ENCODE results near the gene CST6. TPM values are rescaled to one million over a fixed set of nuclear protein-coding genes. Genes with fewer than 3 reads are reported as not detected.
"Not testable (repeated sequence)": the region's sequence is repeated elsewhere in the genome, so short reads cannot be mapped to it uniquely, and the experiment has no call there.

Gene CST6
- polyA plus RNA-seq, 12 donors: 0.66 to 2.2 (median 0.88) TPM; not detected in 9

- no peak for DNase-seq
Observed at GRCh38 chr11:65982824-65983588, 28.8 kb upstream of the CST6 start.

- DNase-seq: no peak
Observed at GRCh38 chr11:65983589-65983987, 28.2 kb upstream of the CST6 start.

GRCh38 chr11:65987336-65987735, 24.5 kb upstream of the CST6 start:
- DNase-seq: no peak

- DNase-seq: peak; percentile 95
Observed at GRCh38 chr11:65988791-65989592, 22.8 kb upstream of the CST6 start.

GRCh38 chr11:65992056-65992455, 19.8 kb upstream of the CST6 start:
- no peak for DNase-seq

- DNase-seq: no peak
Observed at GRCh38 chr11:65997286-65997685, 14.5 kb upstream of the CST6 start.

GRCh38 chr11:66001942-66002647, 9.7 kb upstream of the CST6 start, which contains the start of the genes BANF1 and EIF1AD:
Gene BANF1 (plus strand): TSS chr11:66002503. CDS start chr11:66003251, 748 bp downstream.
Gene EIF1AD (minus strand): TSS chr11:66002157. CDS start chr11:66000389, 1,768 bp downstream.
- peak; percentile 99 for DNase-seq

- no peak for DNase-seq
Observed at GRCh38 chr11:66002648-66003225, 9.1 kb upstream of the CST6 start.

- DNase-seq: no peak
Observed at GRCh38 chr11:66003291-66003690, 8.5 kb upstream of the CST6 start.

GRCh38 chr11:66004186-66004585, 7.6 kb upstream of the CST6 start:
- no peak for DNase-seq

GRCh38 chr11:66006134-66006890, 5.5 kb upstream of the CST6 start:
- DNase-seq: no peak

GRCh38 chr11:66006891-66007176, 5.0 kb upstream of the CST6 start:
- no peak for DNase-seq

- DNase-seq: no peak
Observed at GRCh38 chr11:66007201-66007634, 4.6 kb upstream of the CST6 start.

GRCh38 chr11:66008095-66008467, 3.7 kb upstream of the CST6 start:
- DNase-seq: no peak

- no peak for DNase-seq
Observed at GRCh38 chr11:66008468-66009101, 3.2 kb upstream of the CST6 start.

GRCh38 chr11:66010036-66010435, 1.8 kb upstream of the CST6 start:
- not testable (repeated sequence) for DNase-seq

- DNase-seq: no peak
Observed at GRCh38 chr11:66011239-66011784, 496 bp upstream of the CST6 start.

GRCh38 chr11:66012371-66012945, 650 bp downstream of the CST6 start:
- DNase-seq: no peak

- no peak for DNase-seq
Observed at GRCh38 chr11:66012946-66013761, 1.3 kb downstream of the CST6 start.

All from muscle of arm (tissue), 12 donors.